ENCODE data around the gene HLCS.

DNA sequence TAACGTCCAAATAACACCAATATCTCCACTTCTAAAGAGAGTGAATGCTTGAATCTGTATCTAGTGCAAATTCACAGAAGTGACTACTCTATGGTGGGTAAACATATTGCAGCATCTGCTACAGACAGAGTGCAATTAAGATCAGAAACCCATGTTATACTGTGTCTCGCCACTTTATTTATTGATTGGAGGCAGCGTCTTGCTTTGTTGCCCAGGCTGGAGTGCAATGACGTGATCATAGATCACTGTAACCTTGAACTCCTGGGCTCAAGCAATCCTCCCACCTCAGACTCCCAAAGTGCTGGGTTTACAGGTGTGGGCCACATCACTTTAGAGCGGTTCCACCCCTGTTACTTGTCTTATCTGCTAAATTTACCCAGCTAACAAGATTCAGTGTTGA lies 57.0 kb downstream of the HLCS start:
- TF ChIP-seq CTCF (IDR thresholded peaks at IDR 0.05) (no peak), POLR2A (IDR thresholded peaks at IDR 0.05) (no peak)
